HG03558 (cell line): Measurements from ENCODE around the gene COX8C.

Experiments
- ATAC-seq: cut with Tn5 transposase; IDR thresholded peaks from one replicate; pipeline ENCODE4 v1.9.1; 2021; ENCODE audit warnings: moderate number of reproducible peaks; ENCODE audit not compliant: unreplicated experiment; ENCODE audit errors: extremely low read depth

The COX8C gene

GRCh38 chr14:93319958-93320357 is 27.0 kb upstream of the COX8C start:
- ATAC-seq = no peak

- no peak for ATAC-seq
Measured at GRCh38 chr14:93320489-93320888, 26.5 kb upstream of the COX8C start.

DNA sequence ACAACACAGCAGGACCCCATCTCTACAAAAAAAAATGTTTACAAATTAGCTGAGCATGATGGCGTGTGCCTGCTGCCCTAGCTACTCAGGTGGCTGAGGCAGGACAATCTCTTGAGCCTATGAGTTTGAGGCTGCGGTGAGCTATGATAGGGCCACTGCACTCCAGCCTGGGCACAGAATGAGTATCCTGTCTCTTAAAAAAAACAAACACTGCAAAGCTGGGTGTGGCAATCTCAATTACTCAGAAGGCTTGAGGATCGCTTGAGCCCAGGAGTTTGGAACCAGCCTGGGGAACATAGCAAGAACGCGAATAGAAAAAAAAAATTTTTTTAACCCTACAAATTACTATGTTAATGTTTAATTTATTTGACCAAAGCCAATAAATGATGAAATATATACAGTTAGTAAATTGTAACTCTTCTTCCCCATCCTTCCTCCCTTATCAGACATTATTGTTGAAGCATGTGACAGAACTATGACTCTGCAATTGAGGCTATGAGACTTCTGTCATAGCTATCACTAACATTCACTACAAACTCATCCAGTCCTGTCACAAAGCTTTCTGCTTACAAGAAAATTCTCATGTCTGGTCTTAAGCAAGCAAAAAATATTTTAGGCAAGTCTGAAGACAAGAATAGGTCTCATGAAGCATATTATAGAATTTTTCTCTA is 23.9 kb upstream of the COX8C start:
- no peak for ATAC-seq

DNA sequence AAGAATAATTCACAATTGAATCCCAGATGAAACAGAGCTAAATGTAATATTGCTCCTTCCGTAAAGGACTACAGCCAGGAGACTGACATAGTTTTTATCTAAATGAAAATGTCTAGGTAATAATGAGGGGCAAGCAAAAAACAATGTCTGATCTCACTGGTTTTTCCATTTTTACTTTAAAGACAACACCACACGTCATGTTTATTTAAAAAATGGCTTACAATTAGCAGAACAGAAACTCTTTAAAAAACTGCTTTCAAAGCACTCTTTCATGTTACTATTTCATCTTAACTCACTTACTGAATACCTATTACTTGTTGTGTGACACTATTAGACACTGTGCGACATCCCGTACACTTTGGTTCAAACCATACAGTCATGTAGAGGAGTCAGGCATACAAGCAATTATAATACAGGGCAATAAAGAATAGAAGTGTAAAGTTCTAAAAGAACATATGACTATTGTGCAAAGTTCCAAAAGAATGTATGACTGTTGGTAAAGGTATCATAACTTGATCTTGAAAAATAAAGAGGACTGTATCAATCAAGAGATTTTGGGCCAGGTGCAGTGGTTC is 23.3 kb upstream of the COX8C start:
- ATAC-seq = no peak

DNA sequence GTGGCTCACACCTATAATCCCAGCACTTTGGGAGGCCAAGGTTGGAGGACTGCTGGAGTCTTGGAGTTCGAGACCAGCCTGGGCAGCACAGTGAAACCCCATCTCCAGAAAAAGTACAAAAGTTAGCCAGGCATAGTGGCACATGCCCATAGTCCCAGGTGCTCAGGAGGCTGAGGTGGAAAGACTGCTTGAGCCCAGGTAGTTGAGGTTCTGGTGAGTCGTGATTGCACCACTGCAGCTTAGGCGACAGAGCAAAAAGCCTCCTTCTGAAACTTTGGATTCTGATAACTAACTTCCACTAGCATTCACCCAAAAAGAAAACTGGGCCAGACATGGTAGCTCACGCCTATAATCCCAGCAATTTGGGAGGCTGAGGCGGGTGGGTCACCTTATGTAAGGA is 20.8 kb upstream of the COX8C start:
- ATAC-seq = no peak

- ATAC-seq = no peak
Measured at GRCh38 chr14:93328546-93328945, 18.4 kb upstream of the COX8C start.

GRCh38 chr14:93329965-93330608 is 16.9 kb upstream of the COX8C start:
- ATAC-seq = no peak

- ATAC-seq = no peak
Measured at GRCh38 chr14:93330609-93331000, 16.4 kb upstream of the COX8C start.

- no peak for ATAC-seq
Measured at GRCh38 chr14:93331002-93331727, 15.8 kb upstream of the COX8C start.

GRCh38 chr14:93331728-93332396 is 15.1 kb upstream of the COX8C start:
- ATAC-seq = no peak

- ATAC-seq = peak; percentile 30
Measured at GRCh38 chr14:93332397-93332852, 14.6 kb upstream of the COX8C start.

DNA sequence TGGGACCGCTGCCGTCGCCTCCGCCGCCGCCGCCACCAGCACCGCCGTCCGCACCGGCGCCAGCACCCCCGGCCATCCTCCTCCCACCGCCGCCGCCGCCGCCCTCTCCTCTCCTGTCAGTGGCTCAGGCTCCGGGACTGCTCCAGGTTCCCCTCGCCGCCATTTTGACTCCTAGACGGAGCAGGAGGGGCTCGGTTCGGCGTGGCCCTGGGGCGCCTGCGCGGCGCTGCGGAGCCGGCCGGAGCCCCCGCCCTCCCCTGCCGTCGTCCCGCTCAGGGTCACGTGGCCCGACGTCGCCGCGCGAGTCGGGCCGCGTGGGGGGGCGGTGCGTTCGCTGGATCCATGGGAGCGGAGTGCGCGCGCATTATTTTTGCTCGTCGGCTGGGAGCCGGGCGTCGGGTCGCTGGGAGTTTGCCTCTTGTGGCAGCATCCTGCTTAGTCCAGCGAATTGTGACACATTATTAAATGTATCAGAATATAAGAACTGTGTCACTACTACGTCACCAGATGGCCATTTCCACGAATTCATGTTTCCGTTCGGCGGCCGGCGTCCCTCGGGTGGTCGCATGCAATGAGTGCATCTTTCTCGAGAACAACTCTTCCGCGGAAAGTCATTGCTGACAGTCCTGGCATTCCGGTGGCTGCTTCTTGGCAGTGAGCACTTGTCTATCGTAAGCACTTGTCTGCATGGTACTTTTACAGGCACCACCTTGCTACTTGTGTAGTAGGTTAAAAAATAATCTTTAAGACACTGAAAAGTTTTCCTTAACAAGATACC is 13.9 kb upstream of the COX8C start, which contains the start of gene BTBD7:
BTBD7 (minus strand) TSS at position 184 of the 778 bp plus-strand sequence. CDS start 36,985 bp downstream, outside the sequence.
- ATAC-seq = peak; percentile 55

- no peak for ATAC-seq
Measured at GRCh38 chr14:93333631-93334103, 13.3 kb upstream of the COX8C start.

- ATAC-seq = no peak
Measured at GRCh38 chr14:93337143-93337753, 9.7 kb upstream of the COX8C start.

- ATAC-seq = no peak
Measured at GRCh38 chr14:93337884-93338283, 9.1 kb upstream of the COX8C start.

DNA sequence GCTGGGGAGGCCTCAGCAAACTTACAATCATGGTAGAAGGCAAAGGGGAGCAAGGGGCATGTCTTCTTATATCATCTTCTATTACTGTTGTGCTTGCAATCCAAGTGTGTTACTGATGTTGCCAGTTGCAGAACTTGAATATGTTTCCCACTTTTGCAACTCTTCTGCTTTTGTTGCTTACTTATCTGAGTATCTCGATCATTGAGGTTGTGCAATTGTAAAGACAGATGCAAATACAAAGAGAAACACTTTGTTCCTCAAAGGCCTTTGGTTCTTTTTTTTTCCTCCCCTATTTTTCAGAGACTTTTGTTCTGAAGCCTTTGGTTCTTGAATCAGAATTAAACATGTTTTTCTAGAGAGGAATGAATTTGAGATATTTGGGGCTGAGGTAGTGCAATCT is 3.7 kb upstream of the COX8C start:
- no peak for ATAC-seq

- ATAC-seq = no peak
Measured at GRCh38 chr14:93343797-93344196, 3.2 kb upstream of the COX8C start.

GRCh38 chr14:93347850-93348249 is 868 bp downstream of the COX8C start:
- no peak for ATAC-seq

- ATAC-seq = no peak
Measured at GRCh38 chr14:93348292-93348691, 1.3 kb downstream of the COX8C start.
